GM19395 (cell line): ENCODE measurements around the gene B2M.
A peak's percentile ranks its signal among the peaks of the same experiment; 100 is the strongest.
"Not testable (repeated sequence)": the region's sequence is repeated elsewhere in the genome, so short reads cannot be mapped to it uniquely, and the experiment has no call there.

Experiments
- ATAC-seq: cut with Tn5 transposase; IDR thresholded peaks from one replicate; pipeline ENCODE4 v1.9.1; 2021; ENCODE audit warnings: mild to moderate bottlenecking, moderate library complexity; ENCODE audit not compliant: unreplicated experiment

B2M gene

GRCh38 chr15:44720460-44721176, 9.3 kb downstream of the B2M start:
- ATAC-seq, result no peak

GRCh38 chr15:44722011-44722410, 10.7 kb downstream of the B2M start:
- no peak for ATAC-seq

GRCh38 chr15:44726136-44726535, 14.8 kb downstream of the B2M start:
- no peak for ATAC-seq

GRCh38 chr15:44726568-44727484, 15.5 kb downstream of the B2M start:
- ATAC-seq, result peak; percentile 41

GRCh38 chr15:44727485-44728231, 16.3 kb downstream of the B2M start:
- no peak for ATAC-seq

- not testable (repeated sequence) for ATAC-seq
Observed at GRCh38 chr15:44728232-44728575, 16.9 kb downstream of the B2M start.

GRCh38 chr15:44728576-44729407, 17.5 kb downstream of the B2M start:
- peak; percentile 69 for ATAC-seq

GRCh38 chr15:44729408-44730127, 18.3 kb downstream of the B2M start:
- ATAC-seq, result peak; percentile 6

GRCh38 chr15:44734839-44735481, 23.6 kb downstream of the B2M start:
- ATAC-seq, result no peak

GRCh38 chr15:44735482-44736180, 24.3 kb downstream of the B2M start:
- ATAC-seq, result peak; percentile 49

- ATAC-seq, result peak; percentile 49
Observed at GRCh38 chr15:44736181-44736765, 25.0 kb downstream of the B2M start, which contains the start of gene TRIM69. TRIM69 (plus strand) TSS chr15:44736528; CDS start chr15:44736705, 177 bp downstream.

- ATAC-seq, result no peak
Observed at GRCh38 chr15:44738340-44738984, 27.1 kb downstream of the B2M start.

- not testable (repeated sequence) for ATAC-seq
Observed at GRCh38 chr15:44739222-44739847, 28.0 kb downstream of the B2M start.

GRCh38 chr15:44743454-44743853, 32.1 kb downstream of the B2M start:
- ATAC-seq, result not testable (repeated sequence)

- no peak for ATAC-seq
Observed at GRCh38 chr15:44753345-44753744, 42.0 kb downstream of the B2M start.

GRCh38 chr15:44763187-44763586, 51.9 kb downstream of the B2M start:
- no peak for ATAC-seq

GRCh38 chr15:44763848-44764247, 52.5 kb downstream of the B2M start:
- no peak for ATAC-seq
